Right kidney (tissue), 1 donor: ENCODE data around the gene GRIFIN.
"Not testable (repeated sequence)": the region's sequence is repeated elsewhere in the genome, so short reads cannot be mapped to it uniquely, and the experiment has no call there.

Experiments used
- DNase-seq: peaks from one replicate; pipeline ENCODE4 v3.0.0-alpha.2; 2016

Gene GRIFIN

DNA sequence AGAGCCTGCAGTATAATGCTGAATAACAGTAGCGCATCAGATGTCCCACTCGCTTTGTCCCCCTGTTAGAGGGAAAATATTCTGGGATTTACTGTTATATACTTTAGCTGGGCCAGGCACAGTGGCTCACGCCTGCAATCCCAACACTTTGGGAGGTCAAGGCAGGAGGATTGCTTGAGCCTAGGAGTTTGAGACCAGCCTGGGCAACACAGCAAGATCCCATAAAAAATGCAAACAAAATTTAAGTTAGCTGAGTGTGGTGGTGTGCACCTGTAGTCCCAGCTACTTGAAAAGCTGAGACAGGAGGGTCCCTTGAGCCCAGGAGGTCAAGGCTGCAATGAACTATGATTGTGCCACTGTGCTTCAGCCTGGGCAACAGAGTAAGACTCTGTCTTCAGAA is 22.3 kb downstream of the GRIFIN start:
- not testable (repeated sequence) for DNase-seq

DNA sequence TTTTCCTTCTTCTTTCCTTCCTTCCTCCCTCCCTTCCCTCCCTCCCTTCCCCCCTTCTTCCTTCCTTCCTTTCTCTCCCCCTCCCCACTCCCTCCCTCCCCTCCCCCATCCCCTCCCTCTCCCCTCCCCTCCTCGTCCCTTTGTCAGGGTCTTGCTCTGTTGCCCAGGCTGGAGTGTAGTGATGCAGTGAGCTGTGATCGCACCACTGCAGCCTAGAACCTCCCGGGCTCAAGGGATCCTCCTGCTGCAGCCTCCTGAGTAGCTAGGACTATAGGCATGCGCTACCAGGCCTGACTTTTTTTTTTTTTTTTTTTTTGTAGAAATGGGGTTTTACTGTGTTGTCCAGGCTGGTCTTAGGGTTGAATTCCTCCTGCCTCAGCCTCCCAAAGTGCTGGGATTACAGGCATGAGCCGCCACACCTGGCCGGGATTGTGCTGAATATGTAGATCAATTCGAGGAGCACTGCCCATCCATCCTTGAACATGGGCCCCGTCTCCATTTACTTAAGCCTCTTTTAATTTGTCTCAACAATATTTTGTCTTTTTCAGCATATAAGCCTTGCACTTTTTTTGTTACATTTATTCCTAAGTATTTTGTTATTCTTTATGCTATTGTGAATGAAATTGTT is 23.4 kb downstream of the GRIFIN start:
- no peak for DNase-seq

DNA sequence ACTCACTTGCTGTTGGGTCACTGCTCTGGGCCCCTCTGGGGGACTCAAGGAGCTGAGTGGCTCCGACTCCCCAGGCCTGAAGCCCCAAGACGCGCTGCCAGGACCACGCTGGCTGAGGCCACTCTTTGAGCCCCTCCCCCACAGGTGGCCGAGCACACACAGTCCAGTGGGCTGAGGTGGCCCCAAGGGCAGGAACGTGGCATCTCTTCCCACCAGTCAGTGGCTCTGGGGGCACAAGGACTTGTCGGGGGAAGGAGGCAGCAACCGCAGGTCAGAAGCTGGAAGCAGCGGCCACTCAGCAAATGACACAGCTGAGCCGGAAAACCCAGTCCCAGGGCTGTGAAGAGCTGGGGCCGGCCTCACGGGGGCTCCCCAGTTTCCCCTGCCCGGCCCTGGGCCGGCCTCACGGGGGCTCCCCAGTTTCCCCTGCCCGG is 24.1 kb downstream of the GRIFIN start:
- DNase-seq, result no peak

DNA sequence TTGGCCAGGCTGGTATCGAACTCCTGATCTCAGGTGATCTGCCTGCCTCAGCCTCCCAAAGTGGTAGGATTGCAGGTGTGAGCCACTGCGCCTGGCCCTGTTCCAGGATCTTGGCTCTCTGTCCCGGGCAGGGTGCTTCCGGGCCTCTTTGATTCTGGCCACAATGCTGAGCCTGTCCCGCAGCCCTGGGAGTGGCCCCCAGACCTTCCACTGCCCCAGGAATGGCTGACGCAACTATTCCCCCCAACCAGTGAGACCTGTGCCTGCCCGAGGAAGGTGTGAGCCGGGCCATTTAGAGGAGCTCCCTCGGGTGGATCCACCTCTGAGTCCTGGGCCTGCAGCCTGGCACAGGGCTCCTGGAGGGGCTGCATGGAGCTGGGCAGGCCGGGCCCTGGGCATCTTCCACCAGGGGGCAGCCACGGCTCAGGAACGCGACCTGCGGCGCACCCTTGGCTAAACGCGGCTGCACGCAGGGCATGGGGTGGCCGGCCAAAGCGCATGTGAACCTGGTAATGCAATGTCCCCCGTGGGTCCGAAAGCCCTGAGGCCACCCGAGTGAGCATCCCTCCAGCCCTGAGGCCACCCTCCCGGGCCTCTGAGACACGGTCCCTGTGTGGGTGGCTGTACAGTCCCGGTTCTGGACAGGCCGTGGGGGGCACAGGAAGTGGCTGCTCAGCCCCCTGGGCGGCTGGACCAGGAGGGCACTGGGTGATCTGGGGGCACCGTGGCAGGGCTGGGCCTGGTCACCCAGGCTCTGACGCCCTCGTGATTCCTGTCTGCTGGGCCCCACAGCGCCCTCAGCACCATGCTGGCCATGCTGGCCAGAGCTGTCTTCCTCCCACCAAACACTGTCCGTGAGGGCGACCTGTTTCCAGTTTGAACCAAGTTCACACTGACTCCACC is 24.8 kb downstream of the GRIFIN start:
- DNase-seq, result peak; percentile 77

DNA sequence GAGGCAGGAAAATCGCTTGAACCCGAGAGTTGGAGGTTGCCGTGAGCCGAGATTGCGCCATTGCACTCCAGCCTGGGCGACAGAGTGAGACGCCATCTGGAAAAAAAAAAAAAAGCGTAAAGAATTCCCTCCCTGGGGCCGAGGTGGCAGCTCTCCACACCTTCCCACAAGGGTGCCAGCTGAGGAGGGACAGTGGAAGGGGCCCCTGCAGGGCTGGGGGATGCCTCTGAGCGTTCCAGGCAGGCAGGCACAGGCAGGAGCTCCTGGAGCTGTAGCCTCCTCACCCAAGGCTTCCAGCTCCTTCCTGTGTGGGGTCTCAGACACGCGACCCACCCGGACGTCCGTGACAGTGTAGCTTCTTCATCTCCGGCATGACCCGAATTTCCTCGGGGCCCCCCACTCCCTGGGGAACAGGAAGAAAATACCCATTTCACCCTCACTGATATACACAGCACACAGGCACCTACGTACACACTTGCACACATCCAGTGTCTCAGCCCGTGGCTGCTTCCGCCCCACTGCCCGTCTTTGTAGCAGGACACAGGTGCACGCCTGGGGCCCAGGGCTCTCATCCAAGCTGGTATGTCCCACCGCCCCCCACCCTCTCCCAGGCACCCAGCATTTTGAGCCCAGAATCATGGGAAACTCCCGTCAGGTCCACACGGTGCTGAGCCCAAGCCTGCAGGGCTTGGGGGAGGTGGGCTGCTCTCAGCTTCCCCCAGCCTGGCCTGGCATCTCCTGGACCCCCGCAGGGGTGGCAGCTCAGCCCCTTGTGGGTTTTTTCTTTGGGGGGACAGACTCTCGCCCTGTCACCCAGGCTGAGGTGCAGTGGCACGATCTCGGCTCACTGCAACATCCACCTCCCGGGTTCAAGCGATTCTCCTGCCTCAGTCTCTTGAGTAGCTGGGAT is 25.7 kb downstream of the GRIFIN start:
- DNase-seq, result no peak

DNA sequence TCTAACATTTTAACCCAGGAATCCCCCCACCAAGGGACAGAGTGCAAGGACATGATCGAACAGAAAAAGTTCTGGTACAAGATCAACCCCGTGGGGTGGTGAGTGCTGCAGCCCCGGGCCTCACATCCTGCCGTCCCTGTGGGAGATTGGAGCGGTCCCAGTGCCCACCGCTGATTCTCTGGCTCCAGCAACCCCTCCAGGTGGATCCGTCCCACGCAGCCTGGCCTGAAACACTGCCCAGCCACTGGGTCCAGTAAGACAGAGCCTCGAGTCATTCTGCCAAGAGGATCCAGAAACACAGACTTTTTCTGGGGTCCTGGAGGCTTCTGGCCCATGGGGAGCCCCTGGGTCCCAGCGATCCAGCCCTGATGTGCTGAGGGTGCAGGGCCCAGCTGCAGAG is 29.5 kb downstream of the GRIFIN start:
- DNase-seq, result no peak

DNA sequence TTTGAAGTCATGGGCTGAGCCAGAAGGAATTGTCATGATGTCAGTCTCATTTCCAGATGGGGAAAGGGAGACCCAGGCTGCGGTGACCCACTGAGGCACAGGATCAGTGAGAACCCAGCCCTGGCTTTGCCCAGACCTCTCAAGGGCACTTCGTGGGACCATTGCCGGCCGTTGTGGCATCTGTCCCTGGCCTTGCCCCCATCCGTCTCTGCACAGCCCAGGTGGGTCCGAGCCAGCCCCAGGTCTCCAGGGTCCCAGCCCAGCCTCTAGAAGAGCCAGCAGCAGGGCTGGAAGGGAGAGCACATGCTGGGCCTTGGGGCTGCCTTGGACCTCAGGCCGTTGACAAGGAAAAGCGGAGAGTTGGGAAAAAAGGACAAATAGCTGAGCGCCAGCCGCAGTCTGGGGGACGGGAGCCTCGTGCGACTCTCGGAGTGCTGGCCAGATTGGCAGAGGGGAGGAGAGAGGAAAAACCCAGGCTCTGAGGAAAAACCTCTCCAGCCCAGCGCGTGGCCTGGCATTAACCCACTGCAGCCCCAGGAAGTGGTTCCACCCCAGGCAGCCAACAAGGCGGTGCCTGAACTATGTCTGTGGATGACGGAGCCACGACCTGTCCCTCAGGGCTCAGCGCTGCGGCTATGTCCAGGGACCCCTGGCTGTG is 30.2 kb downstream of the GRIFIN start:
- no peak for DNase-seq

DNA sequence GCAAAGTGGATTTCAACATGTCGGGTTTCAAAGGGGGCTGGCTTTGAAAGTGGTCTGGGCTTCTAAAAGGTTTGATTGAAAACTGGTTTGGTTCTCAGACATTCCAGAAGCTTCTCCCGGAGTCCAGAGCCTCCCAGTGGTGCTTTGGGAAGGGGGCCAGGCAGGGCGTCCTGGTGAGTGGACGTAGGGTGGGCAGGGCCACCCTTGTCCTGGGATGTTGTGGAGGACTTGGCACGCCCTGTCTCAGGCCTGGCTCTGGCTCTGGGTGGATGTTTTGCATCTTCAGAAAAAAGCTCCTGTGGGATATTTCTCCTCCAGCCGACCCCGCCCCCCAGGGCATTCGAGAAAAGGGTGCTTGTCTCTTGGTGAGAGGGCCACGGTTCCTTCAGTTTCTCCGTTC is 31.2 kb downstream of the GRIFIN start:
- no peak for DNase-seq

DNA sequence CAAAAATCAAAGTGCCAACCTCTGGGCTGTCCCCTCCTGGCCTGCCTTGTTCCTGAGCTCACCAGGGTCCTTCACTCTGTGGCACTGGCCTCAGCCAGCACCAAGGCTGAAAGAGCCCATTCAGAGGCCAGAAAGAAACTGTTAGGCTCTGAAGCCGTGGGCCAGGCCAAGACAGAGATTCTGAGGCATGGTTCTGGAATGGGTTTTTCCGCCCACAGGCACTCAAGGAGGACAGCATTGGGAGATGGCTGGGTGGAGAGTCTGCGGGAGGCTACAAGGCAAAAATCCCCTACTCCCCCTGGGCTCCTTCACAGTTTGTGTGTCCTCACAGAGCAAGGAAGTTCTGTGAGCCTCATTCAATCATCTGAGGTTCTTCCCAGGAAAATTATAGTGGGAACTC is 31.7 kb downstream of the GRIFIN start:
- no peak for DNase-seq

DNA sequence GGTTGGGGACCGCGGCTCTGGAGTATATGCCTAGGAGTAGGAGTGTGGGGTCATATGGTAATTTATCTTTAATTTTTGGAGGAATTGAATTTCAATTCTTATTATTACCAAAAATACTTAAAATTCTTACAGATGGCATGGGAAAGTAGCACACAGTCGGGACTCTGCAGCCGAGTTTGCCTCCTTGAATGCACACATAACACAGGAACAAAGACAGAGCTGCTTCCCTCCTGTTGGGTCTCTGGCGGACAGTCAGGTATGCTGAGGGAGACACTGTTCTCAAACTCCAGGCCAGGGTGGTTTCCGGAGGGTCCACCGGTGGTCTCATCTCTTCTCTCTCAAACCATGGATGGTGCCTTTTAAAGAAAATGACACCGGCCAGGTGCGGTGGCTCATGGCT is 32.7 kb downstream of the GRIFIN start:
- DNase-seq, result no peak

DNA sequence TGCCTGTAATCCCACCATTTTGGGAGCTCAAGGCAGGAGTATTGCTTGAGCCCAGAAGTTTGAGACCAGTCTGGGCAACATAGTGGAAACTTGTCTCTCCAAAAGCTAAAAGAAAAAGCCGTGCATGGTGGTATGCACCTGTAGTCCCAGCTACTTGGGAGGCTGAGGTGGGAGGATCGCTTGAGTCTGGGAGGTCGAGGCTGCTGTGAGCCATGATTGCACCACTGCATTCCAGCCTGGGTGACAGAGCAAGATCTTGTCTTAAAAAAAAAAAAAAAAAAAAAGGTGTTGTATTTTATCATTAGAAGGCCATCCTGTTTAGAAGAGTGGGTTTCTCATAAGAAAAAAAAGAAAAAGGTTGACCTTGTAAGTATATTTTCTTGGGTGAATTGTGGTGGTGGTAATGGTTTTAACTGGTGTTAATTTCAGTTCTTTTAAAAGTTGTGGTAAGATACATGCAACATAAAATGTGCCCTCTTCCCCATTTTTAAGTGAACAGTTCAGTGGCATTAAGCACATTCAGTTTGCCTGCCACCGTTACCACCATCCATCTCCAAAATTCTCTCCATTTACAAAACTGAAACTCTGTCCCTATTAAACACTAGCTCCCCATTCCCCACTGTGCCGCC is 34.7 kb downstream of the GRIFIN start:
- DNase-seq, result no peak

DNA sequence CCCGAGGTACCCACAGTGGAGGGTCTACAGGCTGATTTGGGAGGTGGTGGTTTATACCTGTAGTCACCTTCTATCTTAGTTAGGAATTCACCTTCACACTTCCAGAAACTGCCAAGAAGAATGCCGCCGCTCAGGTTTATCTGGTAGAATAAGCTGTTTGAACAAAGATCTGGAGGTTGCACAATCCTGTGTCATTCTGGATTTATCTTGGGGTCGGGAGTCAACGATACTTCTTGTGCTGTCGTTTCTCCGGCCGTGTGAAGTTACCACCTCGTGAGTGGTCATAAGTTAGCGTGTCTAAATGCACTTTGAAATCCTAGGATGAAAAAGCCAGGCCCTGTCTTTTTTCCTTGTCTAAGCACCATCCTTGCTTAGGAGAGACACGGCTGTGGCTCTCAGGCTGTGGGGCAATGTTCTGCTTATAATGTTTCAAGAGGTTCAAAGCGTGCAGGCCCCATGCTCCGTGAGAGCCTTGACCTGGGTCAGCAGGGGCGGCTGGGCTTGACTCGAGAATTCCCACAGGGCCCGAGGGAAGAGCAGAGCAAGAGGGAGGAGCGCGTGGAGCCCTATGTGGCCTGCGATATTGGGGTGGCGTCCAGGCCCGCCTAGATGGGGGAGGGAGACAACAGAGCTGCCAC is 35.5 kb downstream of the GRIFIN start:
- no peak for DNase-seq

DNA sequence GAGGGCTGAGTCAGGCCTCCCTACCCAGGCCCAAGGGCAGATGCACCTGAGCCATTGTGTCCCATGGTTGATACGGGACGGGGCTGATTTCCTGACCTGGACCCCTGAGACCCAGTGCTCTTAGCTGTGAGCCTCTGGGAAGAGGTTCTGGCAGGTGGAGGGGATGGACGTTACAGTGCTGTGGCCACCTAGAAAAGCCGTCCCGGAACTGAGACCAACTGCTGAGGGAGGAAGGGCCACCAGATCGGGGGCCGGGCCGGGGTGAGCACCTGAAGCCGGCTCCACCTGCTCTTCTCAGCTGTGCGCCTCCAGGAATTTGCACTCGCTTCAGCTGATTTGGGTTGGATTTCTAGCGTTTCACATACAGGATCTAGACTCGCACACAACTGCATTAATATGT is 37.4 kb downstream of the GRIFIN start:
- DNase-seq, result no peak

DNA sequence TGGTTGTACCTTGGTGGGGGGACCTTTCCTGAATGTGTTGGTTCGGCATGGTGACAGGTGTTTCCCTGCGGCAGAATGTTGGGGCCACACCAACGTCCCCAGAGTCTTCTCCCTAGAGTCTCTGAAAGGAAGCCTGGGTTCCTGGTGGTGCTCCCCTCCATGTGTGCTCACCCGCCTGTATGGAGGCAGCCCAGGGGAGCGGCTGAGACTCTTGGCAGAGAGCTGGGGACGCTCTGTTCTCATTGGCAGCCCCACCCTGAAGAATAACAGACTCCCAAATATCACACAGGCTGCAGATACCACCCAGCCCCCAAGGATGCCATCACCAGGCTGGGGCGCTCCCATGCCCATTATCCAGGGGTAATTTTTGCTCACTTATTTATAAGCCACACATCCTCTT is 38.0 kb downstream of the GRIFIN start:
- DNase-seq, result no peak

DNA sequence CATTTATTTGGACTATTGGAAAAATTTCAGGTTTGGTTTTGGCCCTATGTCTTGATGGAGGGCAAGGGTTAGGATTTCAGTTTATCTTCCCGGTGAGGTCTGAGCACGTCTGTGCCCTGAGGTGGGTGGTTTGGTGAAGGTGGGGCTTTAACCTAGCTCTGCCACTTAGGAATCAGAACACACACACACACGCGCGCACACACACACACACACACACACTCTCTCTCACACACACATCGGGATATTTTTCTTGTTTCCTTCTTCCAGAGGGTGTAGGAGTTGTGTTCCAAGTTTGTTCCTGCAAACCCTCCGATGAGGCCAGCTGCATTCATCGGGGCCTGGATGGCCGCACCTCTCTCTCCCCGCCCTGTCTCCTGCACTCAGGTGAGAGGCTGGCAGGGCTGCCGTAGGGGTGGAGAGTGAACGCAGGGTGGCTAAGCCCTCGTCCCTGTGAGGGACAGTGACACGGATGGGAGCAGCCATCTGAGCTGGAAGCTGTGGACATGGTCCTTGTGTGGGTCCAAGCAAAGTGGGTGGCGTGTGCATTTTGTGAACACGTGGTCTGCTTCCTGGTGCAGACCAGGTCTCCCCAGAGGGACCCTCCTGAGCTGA is 38.6 kb downstream of the GRIFIN start:
- no peak for DNase-seq

DNA sequence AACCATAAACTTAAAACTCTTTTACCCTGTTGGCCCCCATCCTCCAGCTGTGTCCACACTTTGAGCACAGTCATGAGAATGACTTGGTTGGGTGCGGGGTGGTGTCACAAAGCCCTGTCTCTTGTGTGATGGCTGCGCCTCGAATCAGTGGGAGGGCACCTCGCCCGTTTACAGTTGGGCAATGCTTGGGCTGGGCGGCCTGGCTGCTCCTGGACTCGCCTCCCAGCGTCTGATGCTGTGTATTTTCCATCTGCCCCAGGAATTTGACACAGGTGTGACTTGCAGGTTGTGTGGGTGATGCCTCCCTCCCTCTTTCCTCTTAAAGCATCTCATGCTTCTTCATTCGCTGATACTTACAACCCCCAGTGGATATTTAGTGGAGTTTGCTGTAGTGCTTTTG is 39.1 kb downstream of the GRIFIN start:
- no peak for DNase-seq

DNA sequence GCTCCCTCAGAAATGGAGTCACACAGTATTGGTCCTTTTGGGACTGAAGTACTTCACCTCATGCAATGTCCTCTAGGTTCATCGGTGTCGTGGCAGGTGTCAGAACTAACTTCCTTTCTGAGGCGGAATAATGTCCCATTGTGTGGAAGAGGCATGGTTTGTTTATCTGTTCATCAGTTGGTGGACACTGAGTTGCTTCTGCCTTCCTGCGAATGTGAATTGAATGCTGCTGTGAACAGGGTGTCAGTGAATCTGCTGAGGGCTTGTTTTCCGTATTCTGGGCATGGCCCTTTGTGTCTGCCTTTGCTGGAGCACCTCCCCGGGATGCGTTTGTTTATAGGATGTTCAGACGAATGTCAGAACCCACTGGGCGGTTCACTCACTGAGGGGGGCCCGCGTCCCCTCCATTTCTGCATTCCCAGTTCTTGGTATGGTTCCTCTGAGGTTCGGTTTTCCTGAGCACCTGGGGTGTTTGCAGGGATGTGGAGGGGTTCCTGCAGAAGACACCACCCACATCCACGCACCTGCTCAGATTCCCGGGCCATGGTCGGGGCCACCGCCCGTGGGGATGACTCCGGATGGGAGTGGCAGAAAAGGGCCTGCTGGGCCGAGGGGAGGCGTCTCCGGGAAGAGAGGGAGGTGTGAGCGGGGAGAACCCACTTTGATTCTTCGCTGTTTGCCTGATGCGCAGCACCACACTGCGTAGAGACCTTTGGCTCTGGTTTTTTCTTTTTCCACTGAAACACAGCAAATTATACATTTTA is 39.7 kb downstream of the GRIFIN start:
- DNase-seq, result no peak

DNA sequence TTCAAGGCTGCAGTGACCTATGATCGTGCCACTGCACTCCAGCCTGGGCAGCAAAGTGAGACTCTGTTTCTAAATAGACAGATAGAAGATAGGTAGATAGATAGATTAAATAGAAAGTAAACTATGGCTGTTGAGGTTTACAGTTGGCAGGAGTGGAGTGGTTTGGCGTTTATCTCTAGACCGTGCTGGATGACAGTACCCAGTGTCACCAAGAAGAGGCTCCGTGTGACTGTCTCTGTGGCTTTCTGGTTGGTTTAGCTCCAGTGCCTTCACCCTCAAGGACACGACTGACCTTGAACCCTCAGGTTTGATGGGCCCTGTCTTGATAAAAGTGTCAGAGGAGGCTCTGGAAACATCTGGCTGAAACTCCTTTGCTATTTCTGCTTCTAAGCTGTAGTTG is 41.1 kb downstream of the GRIFIN start:
- no peak for DNase-seq

DNA sequence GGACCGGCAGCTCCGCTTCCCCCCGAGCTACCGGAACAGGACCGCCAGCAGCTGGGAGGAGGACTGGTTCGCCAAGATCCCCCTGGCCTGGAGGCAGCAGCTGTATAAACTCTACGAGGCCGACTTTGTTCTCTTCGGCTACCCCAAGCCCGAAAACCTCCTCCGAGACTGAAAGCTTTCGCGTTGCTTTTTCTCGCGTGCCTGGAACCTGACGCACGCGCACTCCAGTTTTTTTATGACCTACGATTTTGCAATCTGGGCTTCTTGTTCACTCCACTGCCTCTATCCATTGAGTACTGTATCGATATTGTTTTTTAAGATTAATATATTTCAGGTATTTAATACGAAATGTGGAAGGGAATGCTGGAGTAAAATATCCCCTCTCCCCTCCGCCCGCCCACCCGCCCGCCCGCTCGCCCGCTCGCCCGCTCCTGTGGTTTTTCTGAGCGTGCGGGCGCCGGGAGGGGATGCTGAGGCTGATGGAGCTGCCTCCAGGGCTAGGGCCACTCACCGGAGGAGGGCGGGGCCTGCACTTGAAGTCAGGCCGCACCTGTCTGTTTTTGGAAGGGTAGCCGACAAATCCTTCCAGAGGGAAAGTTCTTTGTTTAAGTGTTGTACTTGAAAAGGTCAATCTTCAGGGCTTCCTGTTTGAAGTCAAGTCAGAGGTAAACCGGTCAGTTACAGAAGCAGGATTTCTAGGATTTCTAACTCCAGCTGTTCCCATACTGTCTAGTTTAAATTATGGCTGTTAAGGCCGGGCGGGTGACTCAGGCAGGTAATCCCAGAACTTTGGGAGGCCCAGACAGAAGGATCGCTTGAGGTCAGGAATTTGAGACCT is 42.3 kb downstream of the GRIFIN start:
- no peak for DNase-seq
